Measurements from ENCODE around the gene ABTB2. TPM values are rescaled to one million over a fixed set of nuclear protein-coding genes. Genes with fewer than 3 reads are reported as not detected.

The ABTB2 gene
- total RNA-seq, 1 donor from 2014 or later = 0.89 TPM

GRCh38 chr11:34358258-34358727 lies 483 bp upstream of the ABTB2 start:
- H3K27ac Mint-ChIP-seq (ENCODE audit: unreplicated experiment) = peak overlapping the region; percentile 41
- no peak for TF ChIP-seq CTCF (IDR thresholded peaks at IDR 0.05)
- H3K4me1 Mint-ChIP-seq (ENCODE audit: unreplicated experiment) = peaks cover 15% of the 10 kb centered on the region
- H3K9me3 Mint-ChIP-seq (ENCODE audit: unreplicated experiment) = no peaks in the 10 kb centered on the region
- peaks cover 52% of the 10 kb centered on the region for H3K27me3 Mint-ChIP-seq (ENCODE audit: unreplicated experiment)
- H3K4me3 Mint-ChIP-seq (ENCODE audit: unreplicated experiment) = peak overlapping the region; percentile 72
- no peak for DNase-seq (ENCODE audit: extremely low spot score, unreplicated experiment)
- no peaks in the 10 kb centered on the region for H3K36me3 Mint-ChIP-seq (ENCODE audit: unreplicated experiment)

- Mint-ChIP-seq H3K4me3 (ENCODE audit: unreplicated experiment) (peak overlapping the region; percentile 72), H3K36me3 (ENCODE audit: unreplicated experiment) (no peaks in the 10 kb centered on the region), H3K4me1 (ENCODE audit: unreplicated experiment) (peaks cover 15% of the 10 kb centered on the region), H3K27ac (ENCODE audit: unreplicated experiment) (no peak overlapping the region), H3K27me3 (ENCODE audit: unreplicated experiment) (peaks cover 47% of the 10 kb centered on the region), H3K9me3 (ENCODE audit: unreplicated experiment) (no peaks in the 10 kb centered on the region)
- DNase-seq (ENCODE audit: extremely low spot score, unreplicated experiment) = no peak
- peak; percentile 19 for TF ChIP-seq CTCF (IDR thresholded peaks at IDR 0.05)
These were observed 703 bp downstream of the ABTB2 start for GRCh38 chr11:34356913-34357700.

- H3K27me3 Mint-ChIP-seq (ENCODE audit: unreplicated experiment) = peaks cover 44% of the 10 kb centered on the region
- DNase-seq (ENCODE audit: extremely low spot score, unreplicated experiment) = no peak
These were observed 1.3 kb downstream of the ABTB2 start for GRCh38 chr11:34356576-34356912.

GRCh38 chr11:34356130-34356529 lies 1.7 kb downstream of the ABTB2 start:
- no peak for TF ChIP-seq CTCF (IDR thresholded peaks at IDR 0.05)
- H3K9me3 Mint-ChIP-seq (ENCODE audit: unreplicated experiment) = no peaks in the 10 kb centered on the region
- H3K27ac Mint-ChIP-seq (ENCODE audit: unreplicated experiment) = no peak overlapping the region
- no peaks in the 10 kb centered on the region for H3K36me3 Mint-ChIP-seq (ENCODE audit: unreplicated experiment)
- H3K4me3 Mint-ChIP-seq (ENCODE audit: unreplicated experiment) = peak overlapping the region; percentile 65
- DNase-seq (ENCODE audit: extremely low spot score, unreplicated experiment) = no peak
- peaks cover 15% of the 10 kb centered on the region for H3K4me1 Mint-ChIP-seq (ENCODE audit: unreplicated experiment)
- peaks cover 44% of the 10 kb centered on the region for H3K27me3 Mint-ChIP-seq (ENCODE audit: unreplicated experiment)

More at GRCh38 chr11:34356576-34356912, 1.3 kb downstream of the ABTB2 start:
- H3K4me3 Mint-ChIP-seq (ENCODE audit: unreplicated experiment) = peak overlapping the region; percentile 65
- no peak overlapping the region for H3K27ac Mint-ChIP-seq (ENCODE audit: unreplicated experiment)
- no peaks in the 10 kb centered on the region for H3K9me3 Mint-ChIP-seq (ENCODE audit: unreplicated experiment)
- H3K36me3 Mint-ChIP-seq (ENCODE audit: unreplicated experiment) = no peaks in the 10 kb centered on the region
- no peak for TF ChIP-seq CTCF (IDR thresholded peaks at IDR 0.05)
- peaks cover 15% of the 10 kb centered on the region for H3K4me1 Mint-ChIP-seq (ENCODE audit: unreplicated experiment)

GRCh38 chr11:34355726-34356125 lies 2.1 kb downstream of the ABTB2 start:
- Mint-ChIP-seq H3K36me3 (ENCODE audit: unreplicated experiment) (no peaks in the 10 kb centered on the region), H3K27me3 (ENCODE audit: unreplicated experiment) (peaks cover 40% of the 10 kb centered on the region), H3K4me3 (ENCODE audit: unreplicated experiment) (no peak overlapping the region), H3K4me1 (ENCODE audit: unreplicated experiment) (peaks cover 15% of the 10 kb centered on the region), H3K27ac (ENCODE audit: unreplicated experiment) (no peak overlapping the region), H3K9me3 (ENCODE audit: unreplicated experiment) (no peaks in the 10 kb centered on the region)
- no peak for TF ChIP-seq CTCF (IDR thresholded peaks at IDR 0.05)
- DNase-seq (ENCODE audit: extremely low spot score, unreplicated experiment) = no peak
